Activated CD4-positive, CD25-positive, alpha-beta regulatory T cell treated with anti-CD3 and anti-CD28 coated beads, Interleukin-2, amount 50 U/mL, for 16 hours (primary cell): ENCODE measurements around the gene SPOCK1.
"Not testable (repeated sequence)": the region's sequence is repeated elsewhere in the genome, so short reads cannot be mapped to it uniquely, and the experiment has no call there.

Source experiments
- DNase-seq: peaks from one replicate; pipeline ENCODE4 v3.0.0-alpha.2; 2020; ENCODE audit warnings: low read depth, low spot score

Gene SPOCK1

GRCh38 chr5:137264573-137264972 is 234.6 kb downstream of the SPOCK1 start:
- DNase-seq = no peak

- DNase-seq = no peak
These were observed 235.1 kb downstream of the SPOCK1 start for GRCh38 chr5:137264041-137264440.

GRCh38 chr5:137263371-137264005 is 235.6 kb downstream of the SPOCK1 start:
- no peak for DNase-seq

- no peak for DNase-seq
These were observed 236.3 kb downstream of the SPOCK1 start for GRCh38 chr5:137262818-137263217.

- no peak for DNase-seq
These were observed 238.1 kb downstream of the SPOCK1 start for GRCh38 chr5:137260820-137261695.

GRCh38 chr5:137259115-137259514 is 240.0 kb downstream of the SPOCK1 start:
- not testable (repeated sequence) for DNase-seq

GRCh38 chr5:137254119-137255090 is 244.7 kb downstream of the SPOCK1 start:
- no peak for DNase-seq

- no peak for DNase-seq
These were observed 246.6 kb downstream of the SPOCK1 start for GRCh38 chr5:137252512-137252911.

- no peak for DNase-seq
These were observed 248.7 kb downstream of the SPOCK1 start for GRCh38 chr5:137250421-137250820.

GRCh38 chr5:137248527-137248926 is 250.6 kb downstream of the SPOCK1 start:
- no peak for DNase-seq

- DNase-seq = no peak
These were observed 253.7 kb downstream of the SPOCK1 start for GRCh38 chr5:137245438-137245837.

GRCh38 chr5:137240285-137240684 is 258.8 kb downstream of the SPOCK1 start:
- DNase-seq = no peak

GRCh38 chr5:137236849-137237507 is 262.1 kb downstream of the SPOCK1 start:
- DNase-seq = no peak

GRCh38 chr5:137236252-137236651 is 262.9 kb downstream of the SPOCK1 start:
- DNase-seq = no peak

GRCh38 chr5:137234973-137235943 is 263.9 kb downstream of the SPOCK1 start:
- DNase-seq = no peak

GRCh38 chr5:137233726-137234125 is 265.4 kb downstream of the SPOCK1 start:
- DNase-seq = no peak

GRCh38 chr5:137233304-137233703 is 265.8 kb downstream of the SPOCK1 start:
- not testable (repeated sequence) for DNase-seq

GRCh38 chr5:137231540-137231939 is 267.6 kb downstream of the SPOCK1 start:
- no peak for DNase-seq

GRCh38 chr5:137228816-137229215 is 270.3 kb downstream of the SPOCK1 start:
- DNase-seq = no peak

GRCh38 chr5:137226081-137226480 is 273.0 kb downstream of the SPOCK1 start:
- no peak for DNase-seq
